Islet of Langerhans (tissue), 1 donor: ENCODE measurements around the gene BMI1.
"Not testable (repeated sequence)": the region's sequence is repeated elsewhere in the genome, so short reads cannot be mapped to it uniquely, and the experiment has no call there.

ENCODE experiments used
- FAIRE-seq: peaks from one replicate; lab custom pipeline; 2011; peaks lifted over from hg19 to GRCh38; lab: Jason Lieb, UNC

BMI1 gene

DNA sequence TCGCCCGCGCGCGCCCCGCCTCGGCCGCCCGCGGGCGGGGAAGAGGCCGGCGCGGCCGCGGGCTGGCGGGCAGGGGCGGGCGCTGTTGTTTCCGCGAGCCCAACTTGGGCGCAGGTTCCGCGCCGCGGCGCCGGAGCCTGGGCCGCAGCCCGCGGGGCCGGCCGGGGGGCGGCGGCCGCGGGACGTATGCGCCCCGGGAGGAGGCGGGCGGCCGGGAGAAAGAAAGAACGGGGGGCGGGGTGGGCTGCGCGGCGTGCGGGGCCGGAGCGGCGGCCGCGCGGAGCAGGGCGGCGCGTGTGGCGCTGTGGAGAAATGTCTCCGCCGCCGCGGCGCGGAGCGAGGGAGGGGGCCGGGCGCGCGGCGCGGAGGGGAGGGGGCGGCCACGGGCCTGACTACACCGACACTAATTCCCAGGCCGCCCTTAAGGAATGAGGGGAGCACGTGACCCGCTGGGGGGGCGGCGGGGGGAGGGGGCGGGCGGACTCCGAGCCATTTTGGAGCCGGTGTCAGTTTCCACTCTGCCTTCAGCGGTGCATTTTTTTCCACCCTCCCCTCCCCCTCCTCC, at the start of gene BMI1:
TSS of gene BMI1 (plus strand) at position 509 of the 565 bp plus-strand sequence. CDS start 5,351 bp downstream, outside the sequence.
- no peak for FAIRE-seq

DNA sequence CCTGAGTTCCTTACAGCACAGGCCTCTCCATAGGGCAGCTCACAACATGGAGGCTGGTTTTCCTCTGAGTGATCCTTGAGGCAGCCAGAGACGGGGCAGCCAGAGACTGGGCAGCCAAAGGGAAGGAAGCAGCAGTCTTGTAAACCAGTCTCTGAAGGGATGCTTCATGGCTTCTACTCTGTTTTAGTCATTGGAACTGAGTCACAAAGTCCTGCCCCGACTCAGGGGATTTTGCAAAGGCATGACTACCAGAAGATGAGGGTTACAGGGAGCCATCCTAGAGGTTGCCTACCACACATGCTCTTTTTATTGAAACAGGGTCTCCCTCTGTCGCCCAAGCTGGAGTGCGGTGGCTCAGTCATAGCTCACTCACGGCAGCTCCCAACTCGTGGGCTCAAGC, 49.1 kb upstream of the BMI1 start:
- FAIRE-seq: no peak

DNA sequence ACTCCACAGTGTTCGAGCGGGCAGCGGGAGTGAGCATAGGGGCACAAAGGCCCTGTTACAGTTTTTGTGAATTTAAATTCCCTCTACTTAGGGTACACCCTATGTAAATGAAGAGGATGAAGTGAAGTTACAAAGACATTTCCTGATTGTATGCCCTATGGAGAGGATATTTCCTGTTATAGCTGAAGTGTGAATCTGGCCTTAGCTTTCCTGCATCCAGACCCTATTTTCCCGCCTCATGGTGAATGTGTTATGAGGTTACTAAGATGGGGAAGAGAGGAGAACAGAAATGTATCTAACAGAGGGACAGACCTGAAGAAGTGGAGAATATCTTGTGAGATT, 42.5 kb upstream of the BMI1 start:
- no peak for FAIRE-seq

DNA sequence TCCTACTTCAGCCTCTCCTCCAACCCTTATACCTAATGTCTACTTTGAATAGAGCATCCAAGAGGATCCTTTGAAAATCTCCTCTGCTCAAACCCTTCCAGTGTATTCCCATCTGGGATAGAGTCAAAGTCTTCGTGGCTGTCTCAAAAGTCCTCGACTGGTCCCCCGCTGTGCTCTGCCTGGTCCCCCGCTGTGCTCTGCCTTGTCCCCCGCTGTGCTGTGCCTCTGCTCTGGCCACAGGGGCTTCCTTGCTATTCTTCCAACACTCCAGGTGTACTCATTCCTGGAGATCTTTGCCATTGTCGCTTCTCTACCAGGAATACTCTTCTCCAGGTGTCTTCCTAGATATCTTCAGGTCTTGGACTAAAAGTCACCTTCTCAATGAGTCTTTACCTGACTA, 40.8 kb upstream of the BMI1 start:
- no peak for FAIRE-seq

DNA sequence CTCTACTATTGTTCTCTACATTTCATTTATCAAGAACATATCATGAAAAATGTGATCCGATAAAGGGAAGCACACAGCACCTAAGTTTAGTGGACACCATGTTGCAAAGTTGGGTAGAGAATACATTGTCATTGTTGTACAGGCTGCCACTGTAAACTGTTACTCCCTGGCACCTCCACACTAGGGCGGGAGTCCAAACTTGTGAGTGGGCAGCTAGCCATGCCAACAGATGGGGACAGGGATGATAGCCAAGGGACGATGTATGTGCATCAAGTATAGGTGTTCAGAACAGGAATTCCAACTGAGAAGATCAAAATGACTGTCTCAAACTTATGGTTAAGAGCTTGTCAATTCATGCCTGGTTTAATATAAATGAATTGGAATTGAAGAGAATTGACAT, 35.8 kb upstream of the BMI1 start:
- FAIRE-seq: no peak

DNA sequence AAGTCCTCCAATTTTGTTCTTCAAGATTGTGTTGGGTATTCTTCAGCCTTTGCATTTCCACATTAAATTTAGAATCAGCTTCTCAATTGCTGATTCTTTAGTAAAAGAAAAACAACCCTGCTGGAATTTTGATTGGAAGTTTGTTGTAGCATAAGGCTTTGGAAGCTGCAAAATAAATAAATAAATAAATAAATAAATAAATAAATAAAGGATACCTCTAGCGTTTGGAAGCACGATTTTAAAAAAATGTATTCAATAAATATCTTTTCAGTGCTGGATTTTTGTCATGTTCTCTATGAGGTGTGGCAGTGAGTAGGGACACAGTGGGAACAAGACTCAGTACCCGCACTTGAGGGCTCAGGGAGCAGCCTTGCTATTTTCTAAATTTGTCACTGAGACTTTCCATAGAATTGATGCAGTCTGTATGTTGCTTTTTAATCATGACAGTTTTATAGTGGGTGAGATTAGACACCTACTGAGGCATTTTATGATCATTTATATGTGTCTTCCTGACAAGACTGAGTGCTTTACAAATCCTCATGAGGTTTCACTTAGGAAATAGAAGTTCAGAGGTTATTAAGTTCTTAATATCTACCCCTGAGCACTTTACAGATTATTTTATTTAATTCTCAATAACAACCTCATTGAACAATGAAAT, 27.0 kb upstream of the BMI1 start:
- FAIRE-seq: no peak

DNA sequence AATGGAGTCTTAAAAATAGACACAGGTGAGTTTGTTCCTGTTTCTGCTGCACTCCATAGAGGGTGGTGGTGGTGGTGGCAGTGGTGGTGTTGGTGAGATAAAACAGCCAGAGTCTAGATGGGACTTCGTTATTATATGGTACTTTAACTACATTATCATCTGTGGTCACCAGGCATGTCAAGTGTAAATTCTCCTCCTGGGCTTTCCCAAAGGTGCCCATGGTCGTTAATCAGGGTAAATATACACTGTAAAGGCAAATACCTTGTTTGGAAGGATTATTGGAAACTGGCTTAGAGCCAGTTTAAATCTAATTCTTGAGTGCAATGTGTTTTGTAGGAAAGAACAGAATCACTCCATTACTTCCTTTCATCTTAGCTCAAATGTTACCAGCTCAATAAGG, 26.2 kb upstream of the BMI1 start:
- no peak for FAIRE-seq

DNA sequence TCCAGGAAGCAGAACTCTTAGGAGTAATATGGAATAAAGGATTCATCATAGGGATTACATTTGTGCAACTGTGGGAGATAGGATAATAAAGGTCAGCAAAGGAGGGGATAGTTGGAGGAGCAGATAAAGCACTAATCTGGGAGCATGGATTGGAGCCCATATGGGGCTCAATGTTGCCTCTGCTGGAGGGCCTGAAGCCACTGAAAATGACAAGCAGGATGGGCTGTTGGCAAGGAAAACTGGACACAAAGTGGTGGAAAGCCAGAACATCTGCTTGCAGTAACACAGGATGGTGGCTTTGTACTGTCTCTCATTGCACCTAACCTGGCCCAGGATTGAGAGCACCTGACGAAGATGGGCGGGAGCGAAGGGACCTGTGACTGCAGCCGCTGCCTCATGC, 19.7 kb upstream of the BMI1 start:
- FAIRE-seq: no peak

DNA sequence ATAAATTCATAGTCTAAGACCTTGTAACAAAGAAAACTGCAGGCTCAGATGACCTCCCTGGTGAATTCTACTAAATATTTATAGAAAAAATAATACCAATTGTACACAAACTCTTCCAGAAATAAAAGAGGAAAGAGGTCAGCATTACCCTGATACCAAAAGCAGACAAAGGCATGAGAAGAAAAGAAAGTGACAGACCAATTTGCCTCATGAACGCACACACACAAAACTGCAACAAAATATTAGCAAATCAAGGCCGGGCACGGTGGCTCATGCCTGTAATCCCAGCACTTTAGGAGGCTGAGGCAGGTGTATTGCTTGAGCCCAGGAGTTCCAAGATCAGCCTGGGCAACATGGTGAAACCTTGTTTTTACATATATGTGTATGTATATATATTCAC, 17.4 kb upstream of the BMI1 start:
- FAIRE-seq: no peak

DNA sequence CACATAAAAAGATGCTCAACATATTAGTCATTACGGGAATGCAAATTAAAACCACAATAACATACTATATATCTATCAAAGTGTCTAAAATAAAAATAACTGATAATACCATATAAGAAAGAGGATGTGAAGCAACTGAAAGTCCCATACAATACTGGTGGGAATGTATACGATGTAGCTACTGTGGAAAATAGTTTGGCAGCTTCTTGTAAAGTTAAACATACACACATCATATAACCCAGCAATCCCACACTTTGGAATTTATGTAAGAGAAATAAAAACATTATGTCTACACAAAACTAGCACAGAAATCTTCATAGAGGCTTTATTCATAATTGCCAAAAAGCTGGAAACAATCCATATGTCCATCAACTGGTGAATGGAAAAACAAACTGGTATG, 15.2 kb upstream of the BMI1 start:
- FAIRE-seq: no peak

DNA sequence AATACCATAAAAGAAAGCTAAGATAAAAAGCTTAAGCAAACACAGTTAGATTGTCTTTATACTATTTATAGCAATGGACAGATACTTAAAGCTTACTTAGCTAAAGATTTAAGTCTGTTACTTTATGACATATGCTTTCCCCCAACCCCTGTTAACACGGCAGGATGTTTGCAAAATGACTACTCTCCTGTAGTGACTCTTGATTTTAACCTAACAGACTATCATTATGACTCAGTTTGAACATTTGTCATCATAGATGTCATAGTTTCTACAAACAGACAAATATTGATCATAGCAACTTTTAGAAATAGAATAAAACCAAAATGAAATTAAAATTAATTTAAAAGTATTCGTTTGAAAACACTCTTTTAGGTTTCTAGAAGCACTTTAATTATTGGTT, 12.5 kb upstream of the BMI1 start:
- FAIRE-seq: peak; percentile 83

DNA sequence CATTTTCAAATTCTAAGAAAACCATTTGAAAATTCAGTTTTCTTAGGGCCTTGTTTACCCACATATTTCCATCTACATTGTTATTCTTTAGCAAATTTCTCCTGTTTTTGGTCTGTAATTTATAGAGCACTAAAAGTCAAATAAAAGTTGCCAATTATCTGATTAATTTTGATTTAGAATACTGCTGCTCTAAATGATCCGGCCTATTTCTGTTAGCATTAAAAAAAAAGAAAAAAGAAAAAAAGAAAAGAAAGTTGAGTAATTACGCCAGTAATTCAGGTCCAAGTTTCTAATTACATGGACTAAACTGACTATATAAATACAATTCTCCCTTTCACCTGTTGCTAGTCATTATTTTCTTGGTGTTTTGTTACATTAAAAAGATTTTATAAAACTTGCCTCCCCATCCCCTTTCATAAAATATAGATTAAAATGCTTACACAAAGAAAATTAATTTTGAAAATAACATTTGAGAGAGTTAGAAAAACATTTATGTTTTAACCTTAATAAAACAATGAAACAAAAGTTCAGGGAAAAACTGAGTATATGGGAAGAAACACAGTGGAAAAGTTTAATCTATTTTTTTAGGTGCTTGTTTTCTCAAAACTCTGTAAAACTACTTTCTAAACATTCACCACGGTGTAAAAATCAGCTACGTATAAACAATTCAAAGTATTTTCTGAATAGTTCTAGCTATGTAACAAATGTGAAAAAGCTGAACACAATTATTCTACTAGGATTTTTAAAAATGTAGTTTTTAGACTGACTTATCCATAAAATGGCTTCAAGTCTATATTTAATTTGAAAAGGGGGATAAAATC, 11.5 kb upstream of the BMI1 start:
- peak; percentile 47 for FAIRE-seq

DNA sequence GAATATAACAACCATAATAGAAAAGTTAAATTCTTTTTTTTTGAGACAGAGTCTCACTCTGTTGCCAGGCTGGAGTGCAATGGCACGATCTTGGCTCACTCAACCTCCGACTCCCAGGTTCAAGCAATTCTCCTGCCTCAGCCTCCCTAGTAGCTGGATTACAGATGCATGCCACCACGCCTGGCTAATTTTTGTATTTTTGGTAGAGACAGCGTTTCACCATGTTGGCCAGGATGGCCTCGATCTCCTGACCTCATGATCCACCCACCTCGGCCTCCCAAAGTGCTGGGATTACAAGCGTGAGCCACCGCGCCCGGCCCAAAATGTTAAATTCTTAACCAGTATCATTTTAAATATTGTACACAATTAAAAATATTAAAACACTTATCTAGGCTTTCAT, 10.9 kb upstream of the BMI1 start:
- not testable (repeated sequence) for FAIRE-seq

DNA sequence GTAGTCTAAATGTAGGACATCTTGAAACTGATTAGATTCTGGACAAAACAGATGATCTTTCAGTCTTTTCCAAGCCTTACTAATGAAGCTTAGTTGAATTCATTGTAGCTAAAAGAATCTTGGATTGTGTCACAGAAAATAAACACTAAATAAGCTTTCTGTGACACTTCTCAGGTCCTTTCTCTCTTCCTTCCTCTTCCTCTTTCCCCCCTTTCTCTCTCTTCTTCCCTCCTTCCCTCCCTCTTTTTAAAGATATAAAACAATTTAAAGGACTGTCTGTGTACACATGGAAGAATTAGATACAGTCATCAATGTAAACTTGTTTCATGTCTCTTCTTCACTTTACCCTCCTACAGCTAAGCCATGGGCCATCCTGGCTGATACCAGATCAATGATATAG, 10.0 kb upstream of the BMI1 start:
- no peak for FAIRE-seq

DNA sequence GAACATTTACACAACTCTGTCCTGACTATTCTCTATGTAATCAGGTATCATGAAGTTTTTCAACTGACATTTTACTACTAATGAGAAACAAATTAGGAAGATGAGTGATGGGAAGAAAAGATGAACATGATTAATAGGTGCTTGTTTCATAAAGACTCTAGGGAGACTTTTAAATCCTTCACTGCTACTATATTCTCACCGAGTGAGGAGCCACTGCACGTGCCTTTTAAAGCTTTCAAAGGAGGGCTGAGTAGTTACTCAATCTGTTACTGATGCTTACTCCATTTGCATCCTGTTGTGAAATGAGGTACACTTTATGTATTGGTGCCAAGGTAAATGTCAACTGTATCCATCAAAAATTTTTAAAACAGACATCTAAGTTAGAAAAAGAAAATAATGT, 6.0 kb upstream of the BMI1 start:
- no peak for FAIRE-seq

DNA sequence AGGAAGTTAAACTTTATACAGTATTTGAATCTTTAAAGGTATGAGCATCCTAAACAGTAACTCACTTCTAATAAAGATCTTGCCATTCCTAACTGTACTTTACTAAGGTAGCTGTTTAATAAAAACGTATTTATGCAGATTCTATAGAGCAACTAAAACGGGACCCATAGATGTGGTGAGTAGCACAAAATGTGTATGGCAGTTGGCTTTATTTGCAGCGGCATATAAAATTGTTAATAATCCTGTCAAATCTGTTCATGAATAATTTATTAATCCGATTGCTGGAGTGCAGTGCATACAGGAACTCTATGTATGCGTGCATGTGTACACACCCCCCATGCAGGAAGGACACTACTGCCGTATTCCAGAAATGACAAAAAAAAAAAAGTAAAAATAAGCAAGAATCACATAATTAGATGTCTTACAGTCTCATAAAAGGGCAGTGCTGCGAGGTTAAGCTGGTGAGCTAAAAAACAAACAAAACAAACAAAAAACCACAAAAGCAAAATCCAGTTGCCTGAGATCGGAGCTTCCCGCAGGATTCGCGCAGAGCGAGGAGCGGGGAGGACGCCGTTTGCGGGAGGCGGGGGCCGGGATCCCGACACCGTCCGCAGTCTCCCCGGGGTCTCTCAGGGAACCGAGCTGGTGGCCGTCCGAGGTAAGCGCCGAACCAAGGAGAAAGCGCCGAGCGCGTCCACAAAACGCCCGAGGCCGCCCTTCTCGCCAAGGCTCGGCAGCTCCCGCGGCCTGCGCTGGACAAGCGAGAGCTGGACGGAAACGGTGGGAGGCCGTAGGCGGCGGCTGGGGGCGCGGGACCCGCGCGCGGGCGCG, 5.2 kb upstream of the BMI1 start:
- no peak for FAIRE-seq

DNA sequence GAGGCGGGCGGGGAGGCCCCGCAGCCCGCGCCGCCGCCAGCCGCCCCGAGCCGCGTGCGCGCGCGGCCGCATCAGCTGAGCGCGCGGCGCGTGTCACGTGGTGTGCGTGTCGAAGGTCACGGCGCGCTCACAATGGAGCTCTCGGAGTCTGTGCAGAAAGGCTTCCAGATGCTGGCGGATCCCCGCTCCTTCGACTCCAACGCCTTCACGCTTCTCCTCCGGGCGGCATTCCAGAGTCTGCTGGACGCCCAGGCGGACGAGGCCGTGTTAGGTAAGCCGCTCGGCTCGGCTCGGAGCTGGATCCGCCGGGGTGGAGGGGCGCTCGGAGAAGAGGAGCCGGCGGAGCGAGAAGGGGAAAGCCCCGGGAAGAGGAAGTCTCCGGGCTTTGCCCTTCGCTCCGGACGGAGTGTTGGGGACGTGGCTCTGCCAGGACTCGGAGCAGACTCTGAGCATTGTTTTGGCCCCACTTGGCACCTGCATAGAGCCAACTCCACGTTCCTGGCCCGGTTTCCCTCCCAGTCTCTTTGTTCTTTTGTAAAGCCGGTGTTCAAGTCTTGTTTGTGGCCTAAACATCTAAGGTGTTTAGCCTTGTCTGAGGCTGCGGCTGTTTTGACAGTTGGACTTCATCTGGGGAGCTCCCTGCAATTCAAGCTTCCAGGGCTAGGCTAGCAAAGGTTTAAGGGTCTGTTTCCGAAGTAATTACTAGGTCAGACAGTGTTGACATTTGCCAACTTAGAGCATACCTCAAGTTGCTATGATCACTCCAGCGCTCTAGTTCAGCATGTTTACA, 4.4 kb upstream of the BMI1 start, which contains the start of gene COMMD3:
TSS of gene COMMD3 (plus strand) at position 103 of the 790 bp plus-strand sequence. CDS start at position 133, 30 bp downstream.
- peak; percentile 9 for FAIRE-seq

DNA sequence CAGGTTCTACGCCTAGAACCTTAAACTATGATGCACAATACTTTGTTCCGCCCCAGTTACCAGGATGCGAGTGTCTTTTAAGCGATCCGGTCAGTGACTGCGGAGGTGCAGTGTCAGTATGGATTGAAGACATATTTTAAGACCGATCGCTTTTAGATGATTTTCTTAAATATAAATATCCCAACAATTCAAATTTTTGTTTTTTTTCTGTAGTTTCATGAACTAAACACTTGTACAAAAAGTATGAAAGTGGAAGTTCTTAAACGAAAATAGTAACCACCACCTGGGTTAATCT, 3.9 kb upstream of the BMI1 start:
- no peak for FAIRE-seq

DNA sequence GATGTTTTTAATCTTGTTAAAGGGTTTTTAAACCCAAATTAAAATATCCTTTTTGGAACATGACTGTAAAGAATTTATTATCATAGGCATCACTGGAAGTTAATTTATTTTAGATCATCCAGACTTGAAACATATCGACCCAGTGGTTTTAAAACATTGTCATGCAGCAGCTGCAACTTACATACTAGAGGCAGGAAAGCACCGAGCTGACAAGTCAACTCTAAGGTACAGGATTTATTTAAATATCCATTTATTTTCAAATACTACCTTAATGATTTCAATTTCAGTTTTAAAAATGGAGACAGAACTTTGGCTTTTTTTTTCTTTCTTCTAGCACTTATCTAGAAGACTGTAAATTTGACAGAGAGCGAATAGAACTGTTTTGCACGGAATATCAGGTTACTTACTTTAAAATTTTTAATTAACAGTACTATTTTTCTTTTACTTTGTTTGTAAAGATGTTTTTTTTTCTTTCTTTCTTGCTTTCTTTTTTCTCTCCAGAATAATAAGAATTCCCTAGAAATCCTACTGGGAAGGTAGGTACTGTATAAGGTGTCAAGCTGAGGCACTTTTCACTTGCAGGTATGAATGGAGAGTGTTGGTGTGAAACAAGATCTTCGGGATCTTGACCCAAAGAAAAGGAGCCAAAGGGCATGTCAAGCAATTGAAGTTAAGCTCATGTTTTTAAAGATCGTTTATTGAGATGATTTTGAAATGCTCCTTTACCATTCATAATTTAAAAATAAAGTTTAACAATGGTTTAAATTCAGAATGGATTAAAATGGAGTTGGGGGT, 2.9 kb upstream of the BMI1 start:
- FAIRE-seq: peak; percentile 30

DNA sequence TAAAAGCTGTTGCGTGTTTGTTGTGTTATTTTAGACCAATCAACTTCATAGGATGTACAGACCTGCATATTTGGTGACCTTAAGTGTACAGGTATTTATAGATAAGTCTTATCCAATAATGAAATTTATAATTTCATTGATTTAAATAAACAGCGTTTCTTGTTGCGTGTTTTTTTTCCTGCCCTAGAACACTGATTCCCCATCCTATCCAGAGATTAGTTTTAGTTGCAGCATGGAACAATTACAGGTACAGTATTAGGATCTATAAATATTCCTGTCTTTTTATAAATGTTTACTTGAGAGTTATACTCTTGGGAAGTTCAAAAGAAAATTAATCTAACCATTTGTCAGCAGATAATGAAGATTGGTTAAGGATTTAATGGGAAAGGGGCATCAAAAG, 2.1 kb upstream of the BMI1 start:
- FAIRE-seq: no peak

DNA sequence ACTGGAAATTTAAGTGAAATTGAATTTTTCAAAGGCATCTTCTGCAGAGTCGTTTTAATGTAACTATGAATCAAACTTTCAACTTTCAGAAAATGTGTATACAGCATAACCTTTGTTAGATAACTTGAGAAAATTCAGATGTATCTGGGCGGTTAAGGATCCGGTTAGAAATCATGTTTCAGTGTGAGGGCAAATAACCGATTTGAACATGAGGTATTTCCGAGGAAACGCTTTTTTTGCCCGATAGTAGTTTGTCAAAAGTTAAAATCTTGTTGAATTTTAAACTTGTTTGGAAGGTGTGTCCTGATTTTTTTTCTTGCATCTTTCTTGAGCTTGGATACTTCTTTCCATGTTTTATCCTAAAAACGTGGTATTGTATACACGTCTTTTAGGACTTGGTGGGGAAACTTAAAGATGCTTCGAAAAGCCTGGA, 1.3 kb upstream of the BMI1 start:
- FAIRE-seq: peak; percentile 13
